Liver (tissue), 9 donors: ENCODE measurements around the gene COL21A1. TPM values are rescaled to one million over a fixed set of nuclear protein-coding genes. Genes with fewer than 3 reads are reported as not detected.

Source experiments
- DNase-seq: peaks from one replicate; pipeline ENCODE4 v3.0.0-alpha.2; 2017; ENCODE audit warnings: low spot score
- H3K27ac ChIP-seq, 2 donors: one replicate each; pipeline ENCODE4 v1.7.0; 2013; ENCODE audit warnings: inconsistent platforms in 2 of 2, low read length in 2 of 2, control low read depth in 1 of 2, low read depth in 1 of 2, mild to moderate bottlenecking in 1 of 2
- H3K27me3 ChIP-seq, 4 donors: one replicate each; pipeline versions ENCODE4 v1.6.1 to v1.7.0; 2013; ENCODE audit warnings: low read length in 3 of 4, inconsistent platforms in 1 of 4, mild to moderate bottlenecking in 1 of 4, moderate library complexity in 1 of 4; ENCODE audit not compliant: control insufficient read depth in 4 of 4, insufficient read depth in 4 of 4
- H3K36me3 ChIP-seq, 4 donors: one replicate each; pipeline versions ENCODE4 v1.6.1 to v1.7.0; 2013; ENCODE audit warnings: low read length in 3 of 4, mild to moderate bottlenecking in 3 of 4, low read depth in 1 of 4, moderate library complexity in 1 of 4; ENCODE audit not compliant: control insufficient read depth in 4 of 4, insufficient read depth in 3 of 4
- H3K4me1 ChIP-seq, 4 donors: one replicate each; pipeline versions ENCODE4 v1.6.1 to v1.7.0; 2013; ENCODE audit warnings: low read length in 3 of 4, mild to moderate bottlenecking in 3 of 4, moderate library complexity in 1 of 4; ENCODE audit not compliant: control insufficient read depth in 4 of 4, insufficient read depth in 4 of 4
- H3K4me3 ChIP-seq, 3 donors: one replicate each; pipeline versions ENCODE4 v1.6.1 to v1.7.0; 2013; ENCODE audit warnings: low read length in 3 of 3, control low read depth in 1 of 3, low read depth in 1 of 3, mild to moderate bottlenecking in 1 of 3
- H3K9ac ChIP-seq, 2 donors: one replicate each; pipeline ENCODE4 v1.7.0; 2013; ENCODE audit warnings: low read length in 2 of 2, mild to moderate bottlenecking in 2 of 2, moderate library complexity in 2 of 2, control low read depth in 1 of 2, low read depth in 1 of 2
- H3K9me3 ChIP-seq, 4 donors: one replicate each; pipeline versions ENCODE4 v1.6.1 to v1.7.0; 2013; ENCODE audit warnings: low read length in 3 of 4; ENCODE audit not compliant: control insufficient read depth in 4 of 4
- ATF3 ChIP-seq: IDR thresholded peaks from 2 replicates; pipeline ENCODE4 v1.6.1; 2016; ENCODE audit warnings: antibody characterized with exemption
- CTCF ChIP-seq: fragments of 150-350 bp; IDR thresholded peaks from 2 replicates; pipeline ENCODE4 v1.5.1; 2017; ENCODE audit warnings: improper control_type of control experiment, low read depth, low read length; ENCODE audit not compliant: missing input control
- EGR1 ChIP-seq, 2 donors: IDR thresholded peaks; 2 replicates each; pipeline ENCODE4 v1.6.1; 2016 to 2018; ENCODE audit warnings: antibody characterized with exemption in 2 of 2, low read depth in 2 of 2
- FOXA2 ChIP-seq: IDR thresholded peaks from 2 replicates; pipeline ENCODE4 v1.6.1; 2016; ENCODE audit warnings: antibody characterized with exemption
- GABPA ChIP-seq, 2 donors: IDR thresholded peaks in 1 of 2; conservative IDR thresholded peaks in 1 of 2; 2 replicates each; pipeline ENCODE4 v1.6.1; 2016; ENCODE audit warnings: antibody characterized with exemption in 2 of 2, mild to moderate bottlenecking in 1 of 2, moderate library complexity in 1 of 2
- HNF4A ChIP-seq, 2 donors: conservative IDR thresholded peaks; 2 replicates each; pipeline ENCODE4 v1.6.1; 2016; ENCODE audit warnings: antibody characterized with exemption in 2 of 2, mild to moderate bottlenecking in 2 of 2
- HNF4G ChIP-seq: IDR thresholded peaks from 2 replicates; pipeline ENCODE4 v1.6.1; 2016; ENCODE audit warnings: antibody characterized with exemption
- JUND ChIP-seq, 2 donors: IDR thresholded peaks; 2 replicates each; pipeline ENCODE4 v1.6.1; 2016; ENCODE audit warnings: antibody characterized with exemption in 2 of 2
- MAX ChIP-seq: IDR thresholded peaks from 2 replicates; pipeline ENCODE4 v1.6.1; 2016; ENCODE audit warnings: antibody characterized with exemption
- RAD21 ChIP-seq, 2 donors: IDR thresholded peaks; 2 replicates each; pipeline ENCODE4 v1.6.1; 2016; ENCODE audit warnings: antibody characterized with exemption in 2 of 2, mild to moderate bottlenecking in 2 of 2
- REST ChIP-seq: IDR thresholded peaks from 2 replicates; pipeline ENCODE4 v1.6.1; 2016; ENCODE audit warnings: antibody characterized with exemption, mild to moderate bottlenecking
- RXRA ChIP-seq, 2 donors: IDR thresholded peaks; 2 replicates each; pipeline ENCODE4 v1.6.1; 2017 to 2018; ENCODE audit warnings: antibody characterized with exemption in 2 of 2, mild to moderate bottlenecking in 1 of 2
- SP1 ChIP-seq: IDR thresholded peaks from 2 replicates; pipeline ENCODE4 v1.6.1; 2018; ENCODE audit warnings: antibody characterized with exemption, mild to moderate bottlenecking
- TAF1 ChIP-seq: conservative IDR thresholded peaks from 2 replicates; pipeline ENCODE4 v1.6.1; 2016; ENCODE audit warnings: antibody characterized with exemption, mild to moderate bottlenecking
- YY1 ChIP-seq: IDR thresholded peaks from 2 replicates; pipeline ENCODE4 v1.6.1; 2016; ENCODE audit warnings: antibody characterized with exemption, mild to moderate bottlenecking
- ZBTB33 ChIP-seq: IDR thresholded peaks from 2 replicates; pipeline ENCODE4 v1.6.1; 2016; ENCODE audit warnings: antibody characterized with exemption
- WGBS: extraction: QIAGEN DNeasy Blood & Tissue Kit; methylation state at CpG from one replicate; pipeline ENCODE4 v1.1.7; 2013; 5-methylcytosine and 5-hydroxymethylcytosine counted together
- polyA plus RNA-seq, 2 donors: library from polyadenylated mRNA; stranded (reverse) in 1 of 2; unstranded in 1 of 2; fragments of 200-250 nt in 1 of 2; fragments of >200 nt in 1 of 2; fragmentation: Nextera tagmentation in 1 of 2; extraction: Ambion mirVana in 1 of 2; gene quantifications; one replicate each; pipeline versions ENCODE4 v1.2.1 to v1.2.3, GENCODE V29; 2013 to 2015
- total RNA-seq, 2 donors: library from RNA; depleted of rRNA; stranded (reverse); fragments of >200 nt; gene quantifications; one replicate each; pipeline ENCODE4 v1.2.3, GENCODE V29; 2014
- donor health status: healthy.
- donor health status: healthy.
- donor health status: healthy.
- donor health status: healthy.
- donor health status: healthy.

The COL21A1 gene
- total and polyA plus RNA-seq, 4 donors: 0.48 to 1.3 (median 0.52) TPM

- no peak for DNase-seq
- Histone ChIP-seq H3K9me3 (no peaks in the 10 kb centered on the region), H3K36me3 (no peaks in the 10 kb centered on the region), H3K27ac (no peak overlapping the region), H3K27me3 (peaks cover 0 to 9% (median 0%) of the 10 kb centered on the region in 4 donors), H3K4me1 (no peaks in the 10 kb centered on the region), H3K4me3 (no peak overlapping the region), H3K9ac (no peak overlapping the region)
- 64% methylated on average over 3 of the region's 3 CpGs for WGBS
- TF ChIP-seq RXRA (IDR thresholded peaks at IDR 0.05) (no peak), HNF4G (no peak), JUND (IDR thresholded peaks at IDR 0.05) (no peak), EGR1 (IDR thresholded peaks at IDR 0.05; ENCODE audit: low read depth in 2 of 2) (no peak), HNF4A (conservative IDR thresholded peaks at IDR 0.05) (no peak), RAD21 (IDR thresholded peaks at IDR 0.05) (no peak), ATF3 (no peak), REST (no peak), MAX (no peak), GABPA (IDR thresholded peaks at IDR 0.05 in 1 of 2, conservative IDR thresholded peaks at IDR 0.05 in 1 of 2) (no peak), YY1 (no peak), TAF1 (no peak), CTCF (no peak)
Observed at GRCh38 chr6:56023829-56024228, 223.6 kb downstream of the COL21A1 start.

- no peak for TF ChIP-seq ATF3
- no peak for TF ChIP-seq GABPA (IDR thresholded peaks at IDR 0.05 in 1 of 2, conservative IDR thresholded peaks at IDR 0.05 in 1 of 2)
- no peak for TF ChIP-seq RXRA (IDR thresholded peaks at IDR 0.05)
- TF ChIP-seq JUND (IDR thresholded peaks at IDR 0.05): no peak
- no peak for TF ChIP-seq FOXA2
- no peak for TF ChIP-seq TAF1
- no peak for TF ChIP-seq HNF4A (conservative IDR thresholded peaks at IDR 0.05)
- TF ChIP-seq ZBTB33: no peak
- TF ChIP-seq RAD21 (IDR thresholded peaks at IDR 0.05): no peak
- no peak for TF ChIP-seq SP1
- no peak for TF ChIP-seq EGR1 (IDR thresholded peaks at IDR 0.05; ENCODE audit: low read depth in 2 of 2)
- no peak for TF ChIP-seq CTCF
- TF ChIP-seq HNF4G: no peak
- no peak overlapping the region for H3K27ac ChIP-seq
- 79% methylated on average over 1 of the region's 1 CpG for WGBS
- H3K27me3 ChIP-seq: peaks cover 0 to 9% (median 0%) of the 10 kb centered on the region in 4 donors
- H3K9me3 ChIP-seq: no peaks in the 10 kb centered on the region
- H3K36me3 ChIP-seq: no peaks in the 10 kb centered on the region
- no peak overlapping the region for H3K4me3 ChIP-seq
- no peak overlapping the region for H3K9ac ChIP-seq
- no peak for DNase-seq
- H3K4me1 ChIP-seq: no peaks in the 10 kb centered on the region
Observed at GRCh38 chr6:56022678-56023077, 224.7 kb downstream of the COL21A1 start.
